ENCODE data around the gene USP9Y.
"Not testable (repeated sequence)": the region's sequence is repeated elsewhere in the genome, so short reads cannot be mapped to it uniquely, and the experiment has no call there.

Gene USP9Y
- 81.0 to 345 (median 276) reads per million in 3 experiments for total RNA-seq

GRCh38 chrY:12701181-12701695 lies at the start of gene USP9Y:
USP9Y (plus strand) TSS chrY:12701231; CDS start chrY:12709448, 8,217 bp downstream.
- DNase-seq, result no peak

GRCh38 chrY:12651621-12652036 lies 49.4 kb upstream of the USP9Y start:
- no peak for DNase-seq

- no peak for DNase-seq
These were observed 39.0 kb upstream of the USP9Y start for GRCh38 chrY:12661745-12662681.

GRCh38 chrY:12662745-12663591 lies 38.1 kb upstream of the USP9Y start:
- no peak for DNase-seq

GRCh38 chrY:12663845-12664244 lies 37.2 kb upstream of the USP9Y start:
- DNase-seq, result not testable (repeated sequence)

- DNase-seq, result no peak
These were observed 22.9 kb upstream of the USP9Y start for GRCh38 chrY:12678111-12678510.

- no peak for DNase-seq
These were observed 19.5 kb upstream of the USP9Y start for GRCh38 chrY:12681535-12681934.

- no peak for DNase-seq
These were observed 12.7 kb upstream of the USP9Y start for GRCh38 chrY:12688337-12688736.

- no peak for DNase-seq
These were observed 944 bp upstream of the USP9Y start for GRCh38 chrY:12700087-12700486.

- DNase-seq, result no peak
These were observed 1.1 kb downstream of the USP9Y start for GRCh38 chrY:12702174-12702573.

GRCh38 chrY:12710460-12710859 lies 9.4 kb downstream of the USP9Y start:
- DNase-seq, result no peak

GRCh38 chrY:12715376-12715775 lies 14.3 kb downstream of the USP9Y start:
- DNase-seq, result no peak

GRCh38 chrY:12729746-12730145 lies 28.7 kb downstream of the USP9Y start:
- no peak for DNase-seq

- DNase-seq, result no peak
These were observed 32.6 kb downstream of the USP9Y start for GRCh38 chrY:12733625-12734024.

GRCh38 chrY:12734051-12734450 lies 33.0 kb downstream of the USP9Y start:
- DNase-seq, result no peak

- DNase-seq, result no peak
These were observed 40.4 kb downstream of the USP9Y start for GRCh38 chrY:12741414-12741813.

GRCh38 chrY:12742725-12743124 lies 41.7 kb downstream of the USP9Y start:
- DNase-seq, result no peak

GRCh38 chrY:12744091-12744490 lies 43.1 kb downstream of the USP9Y start:
- no peak for DNase-seq

GRCh38 chrY:12749293-12749692 lies 48.3 kb downstream of the USP9Y start:
- no peak for DNase-seq

GRCh38 chrY:12752856-12753255 lies 51.8 kb downstream of the USP9Y start:
- DNase-seq, result no peak

GRCh38 chrY:12756021-12756420 lies 55.0 kb downstream of the USP9Y start:
- no peak for DNase-seq

- DNase-seq, result no peak
These were observed 64.9 kb downstream of the USP9Y start for GRCh38 chrY:12765976-12766375.

GRCh38 chrY:12784521-12784920 lies 83.5 kb downstream of the USP9Y start:
- DNase-seq, result no peak

Data from central memory CD4-positive, alpha-beta T cell (primary cell).